ENCODE measurements around the gene CSF1. TPM values are rescaled to one million over a fixed set of nuclear protein-coding genes. Genes with fewer than 3 reads are reported as not detected.

Gene CSF1
- total and polyA plus RNA-seq, 2 experiments from 2014 or later, result 1.4 to 3.5 TPM

DNA sequence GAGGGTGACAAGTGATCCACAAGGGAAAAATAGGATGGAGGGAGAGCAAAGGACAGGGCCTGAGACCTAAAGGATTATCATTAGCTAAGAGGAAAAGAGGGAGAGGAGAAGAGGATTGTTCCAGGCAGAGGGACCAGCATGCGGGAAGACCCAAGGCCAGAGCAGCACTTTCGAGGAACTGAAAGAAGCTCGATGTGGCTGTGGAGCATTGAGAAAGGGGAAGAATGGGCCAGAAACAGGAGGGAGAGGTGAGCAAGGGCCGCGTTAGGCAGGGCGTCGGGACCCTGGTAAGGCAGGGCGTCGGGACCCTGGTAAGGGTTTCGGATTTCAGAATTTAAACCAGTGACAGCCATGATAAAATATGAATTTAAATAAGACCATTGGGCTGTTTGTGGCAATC lies 22.8 kb upstream of the CSF1 start (continued):
- TF ChIP-seq, protein P1, sequence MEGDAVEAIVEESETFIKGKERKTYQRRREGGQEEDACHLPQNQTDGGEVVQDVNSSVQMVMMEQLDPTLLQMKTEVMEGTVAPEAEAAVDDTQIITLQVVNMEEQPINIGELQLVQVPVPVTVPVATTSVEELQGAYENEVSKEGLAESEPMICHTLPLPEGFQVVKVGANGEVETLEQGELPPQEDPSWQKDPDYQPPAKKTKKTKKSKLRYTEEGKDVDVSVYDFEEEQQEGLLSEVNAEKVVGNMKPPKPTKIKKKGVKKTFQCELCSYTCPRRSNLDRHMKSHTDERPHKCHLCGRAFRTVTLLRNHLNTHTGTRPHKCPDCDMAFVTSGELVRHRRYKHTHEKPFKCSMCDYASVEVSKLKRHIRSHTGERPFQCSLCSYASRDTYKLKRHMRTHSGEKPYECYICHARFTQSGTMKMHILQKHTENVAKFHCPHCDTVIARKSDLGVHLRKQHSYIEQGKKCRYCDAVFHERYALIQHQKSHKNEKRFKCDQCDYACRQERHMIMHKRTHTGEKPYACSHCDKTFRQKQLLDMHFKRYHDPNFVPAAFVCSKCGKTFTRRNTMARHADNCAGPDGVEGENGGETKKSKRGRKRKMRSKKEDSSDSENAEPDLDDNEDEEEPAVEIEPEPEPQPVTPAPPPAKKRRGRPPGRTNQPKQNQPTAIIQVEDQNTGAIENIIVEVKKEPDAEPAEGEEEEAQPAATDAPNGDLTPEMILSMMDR (conservative IDR thresholded peaks at IDR 0.05; ENCODE audit: low read depth in 2 of 2), result no peak
- TF ChIP-seq, protein P2, sequence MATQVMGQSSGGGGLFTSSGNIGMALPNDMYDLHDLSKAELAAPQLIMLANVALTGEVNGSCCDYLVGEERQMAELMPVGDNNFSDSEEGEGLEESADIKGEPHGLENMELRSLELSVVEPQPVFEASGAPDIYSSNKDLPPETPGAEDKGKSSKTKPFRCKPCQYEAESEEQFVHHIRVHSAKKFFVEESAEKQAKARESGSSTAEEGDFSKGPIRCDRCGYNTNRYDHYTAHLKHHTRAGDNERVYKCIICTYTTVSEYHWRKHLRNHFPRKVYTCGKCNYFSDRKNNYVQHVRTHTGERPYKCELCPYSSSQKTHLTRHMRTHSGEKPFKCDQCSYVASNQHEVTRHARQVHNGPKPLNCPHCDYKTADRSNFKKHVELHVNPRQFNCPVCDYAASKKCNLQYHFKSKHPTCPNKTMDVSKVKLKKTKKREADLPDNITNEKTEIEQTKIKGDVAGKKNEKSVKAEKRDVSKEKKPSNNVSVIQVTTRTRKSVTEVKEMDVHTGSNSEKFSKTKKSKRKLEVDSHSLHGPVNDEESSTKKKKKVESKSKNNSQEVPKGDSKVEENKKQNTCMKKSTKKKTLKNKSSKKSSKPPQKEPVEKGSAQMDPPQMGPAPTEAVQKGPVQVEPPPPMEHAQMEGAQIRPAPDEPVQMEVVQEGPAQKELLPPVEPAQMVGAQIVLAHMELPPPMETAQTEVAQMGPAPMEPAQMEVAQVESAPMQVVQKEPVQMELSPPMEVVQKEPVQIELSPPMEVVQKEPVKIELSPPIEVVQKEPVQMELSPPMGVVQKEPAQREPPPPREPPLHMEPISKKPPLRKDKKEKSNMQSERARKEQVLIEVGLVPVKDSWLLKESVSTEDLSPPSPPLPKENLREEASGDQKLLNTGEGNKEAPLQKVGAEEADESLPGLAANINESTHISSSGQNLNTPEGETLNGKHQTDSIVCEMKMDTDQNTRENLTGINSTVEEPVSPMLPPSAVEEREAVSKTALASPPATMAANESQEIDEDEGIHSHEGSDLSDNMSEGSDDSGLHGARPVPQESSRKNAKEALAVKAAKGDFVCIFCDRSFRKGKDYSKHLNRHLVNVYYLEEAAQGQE (IDR thresholded peaks at IDR 0.05; ENCODE audit: unreplicated experiment), result no peak
- TF ChIP-seq ZNF114 (CRISPR knock-in tag; IDR thresholded peaks at IDR 0.05) (no peak), ZNF331 (CRISPR knock-in tag; IDR thresholded peaks at IDR 0.05; ENCODE audit: low read depth) (no peak)

DNA sequence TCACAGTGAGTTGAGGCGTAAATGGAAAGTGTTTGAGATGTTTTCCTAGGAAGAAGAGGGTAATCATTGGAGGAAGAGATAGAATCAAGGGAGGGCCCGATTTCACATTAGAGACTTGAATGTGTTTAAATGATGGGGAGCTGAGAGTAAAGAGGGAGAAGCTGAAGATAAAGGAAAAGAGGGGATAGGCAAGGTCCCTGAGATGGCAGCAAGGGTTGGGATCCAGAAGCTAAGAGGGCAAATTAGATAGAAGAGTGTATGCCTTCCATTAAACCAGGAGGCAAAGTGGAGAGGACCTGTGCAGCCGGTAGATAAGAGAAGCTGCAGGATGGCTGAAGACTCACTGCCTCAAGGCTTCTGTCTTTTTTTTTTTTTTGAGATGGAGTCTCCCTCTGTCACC lies 21.6 kb upstream of the CSF1 start:
- Mint-ChIP-seq H3K27ac (no peak overlapping the region), H3K36me3 (ENCODE audit: low read depth) (no peaks in the 10 kb centered on the region), H3K4me3 (no peak overlapping the region), H3K27me3 (ENCODE audit: insufficient read depth, low read depth, poor library complexity) (peaks cover 7% of the 10 kb centered on the region), H3K4me1 (peaks cover 8% of the 10 kb centered on the region; the same call in 2 of the 3 replicates), H3K9me3 (no peaks in the 10 kb centered on the region)
- Histone ChIP-seq H3K27me3 (ENCODE audit: insufficient read depth) (no peaks in the 10 kb centered on the region), H3F3A (replicated peaks; ENCODE audit: low read depth) (no peaks in the 10 kb centered on the region), H2AFZ (no peak overlapping the region), H3K27ac (ENCODE audit: low read depth) (no peak overlapping the region), H3K9me2 (ENCODE audit: insufficient read depth) (peaks cover 6% of the 10 kb centered on the region; the same call in 1 of the 2 replicates), H3K36me3 (ENCODE audit: insufficient read depth) (no peaks in the 10 kb centered on the region), H3K4me3 (no peak overlapping the region), H4K20me1 (replicated peaks; ENCODE audit: insufficient read depth) (no peaks in the 10 kb centered on the region), H3K4me1 (ENCODE audit: insufficient read depth) (no peaks in the 10 kb centered on the region), H3K4me2 (no peak overlapping the region), H3K79me2 (replicated peaks; ENCODE audit: insufficient read depth) (no peaks in the 10 kb centered on the region)
- DNase-seq (ENCODE audit: low spot score), result no peak
- no peak for ATAC-seq
- TF ChIP-seq ZNF331 (CRISPR knock-in tag; IDR thresholded peaks at IDR 0.05; ENCODE audit: low read depth), result no peak
- TF ChIP-seq EZH2 (IDR thresholded peaks at IDR 0.05; ENCODE audit: low read depth, unreplicated experiment), result no peak
- TF ChIP-seq, protein P3, sequence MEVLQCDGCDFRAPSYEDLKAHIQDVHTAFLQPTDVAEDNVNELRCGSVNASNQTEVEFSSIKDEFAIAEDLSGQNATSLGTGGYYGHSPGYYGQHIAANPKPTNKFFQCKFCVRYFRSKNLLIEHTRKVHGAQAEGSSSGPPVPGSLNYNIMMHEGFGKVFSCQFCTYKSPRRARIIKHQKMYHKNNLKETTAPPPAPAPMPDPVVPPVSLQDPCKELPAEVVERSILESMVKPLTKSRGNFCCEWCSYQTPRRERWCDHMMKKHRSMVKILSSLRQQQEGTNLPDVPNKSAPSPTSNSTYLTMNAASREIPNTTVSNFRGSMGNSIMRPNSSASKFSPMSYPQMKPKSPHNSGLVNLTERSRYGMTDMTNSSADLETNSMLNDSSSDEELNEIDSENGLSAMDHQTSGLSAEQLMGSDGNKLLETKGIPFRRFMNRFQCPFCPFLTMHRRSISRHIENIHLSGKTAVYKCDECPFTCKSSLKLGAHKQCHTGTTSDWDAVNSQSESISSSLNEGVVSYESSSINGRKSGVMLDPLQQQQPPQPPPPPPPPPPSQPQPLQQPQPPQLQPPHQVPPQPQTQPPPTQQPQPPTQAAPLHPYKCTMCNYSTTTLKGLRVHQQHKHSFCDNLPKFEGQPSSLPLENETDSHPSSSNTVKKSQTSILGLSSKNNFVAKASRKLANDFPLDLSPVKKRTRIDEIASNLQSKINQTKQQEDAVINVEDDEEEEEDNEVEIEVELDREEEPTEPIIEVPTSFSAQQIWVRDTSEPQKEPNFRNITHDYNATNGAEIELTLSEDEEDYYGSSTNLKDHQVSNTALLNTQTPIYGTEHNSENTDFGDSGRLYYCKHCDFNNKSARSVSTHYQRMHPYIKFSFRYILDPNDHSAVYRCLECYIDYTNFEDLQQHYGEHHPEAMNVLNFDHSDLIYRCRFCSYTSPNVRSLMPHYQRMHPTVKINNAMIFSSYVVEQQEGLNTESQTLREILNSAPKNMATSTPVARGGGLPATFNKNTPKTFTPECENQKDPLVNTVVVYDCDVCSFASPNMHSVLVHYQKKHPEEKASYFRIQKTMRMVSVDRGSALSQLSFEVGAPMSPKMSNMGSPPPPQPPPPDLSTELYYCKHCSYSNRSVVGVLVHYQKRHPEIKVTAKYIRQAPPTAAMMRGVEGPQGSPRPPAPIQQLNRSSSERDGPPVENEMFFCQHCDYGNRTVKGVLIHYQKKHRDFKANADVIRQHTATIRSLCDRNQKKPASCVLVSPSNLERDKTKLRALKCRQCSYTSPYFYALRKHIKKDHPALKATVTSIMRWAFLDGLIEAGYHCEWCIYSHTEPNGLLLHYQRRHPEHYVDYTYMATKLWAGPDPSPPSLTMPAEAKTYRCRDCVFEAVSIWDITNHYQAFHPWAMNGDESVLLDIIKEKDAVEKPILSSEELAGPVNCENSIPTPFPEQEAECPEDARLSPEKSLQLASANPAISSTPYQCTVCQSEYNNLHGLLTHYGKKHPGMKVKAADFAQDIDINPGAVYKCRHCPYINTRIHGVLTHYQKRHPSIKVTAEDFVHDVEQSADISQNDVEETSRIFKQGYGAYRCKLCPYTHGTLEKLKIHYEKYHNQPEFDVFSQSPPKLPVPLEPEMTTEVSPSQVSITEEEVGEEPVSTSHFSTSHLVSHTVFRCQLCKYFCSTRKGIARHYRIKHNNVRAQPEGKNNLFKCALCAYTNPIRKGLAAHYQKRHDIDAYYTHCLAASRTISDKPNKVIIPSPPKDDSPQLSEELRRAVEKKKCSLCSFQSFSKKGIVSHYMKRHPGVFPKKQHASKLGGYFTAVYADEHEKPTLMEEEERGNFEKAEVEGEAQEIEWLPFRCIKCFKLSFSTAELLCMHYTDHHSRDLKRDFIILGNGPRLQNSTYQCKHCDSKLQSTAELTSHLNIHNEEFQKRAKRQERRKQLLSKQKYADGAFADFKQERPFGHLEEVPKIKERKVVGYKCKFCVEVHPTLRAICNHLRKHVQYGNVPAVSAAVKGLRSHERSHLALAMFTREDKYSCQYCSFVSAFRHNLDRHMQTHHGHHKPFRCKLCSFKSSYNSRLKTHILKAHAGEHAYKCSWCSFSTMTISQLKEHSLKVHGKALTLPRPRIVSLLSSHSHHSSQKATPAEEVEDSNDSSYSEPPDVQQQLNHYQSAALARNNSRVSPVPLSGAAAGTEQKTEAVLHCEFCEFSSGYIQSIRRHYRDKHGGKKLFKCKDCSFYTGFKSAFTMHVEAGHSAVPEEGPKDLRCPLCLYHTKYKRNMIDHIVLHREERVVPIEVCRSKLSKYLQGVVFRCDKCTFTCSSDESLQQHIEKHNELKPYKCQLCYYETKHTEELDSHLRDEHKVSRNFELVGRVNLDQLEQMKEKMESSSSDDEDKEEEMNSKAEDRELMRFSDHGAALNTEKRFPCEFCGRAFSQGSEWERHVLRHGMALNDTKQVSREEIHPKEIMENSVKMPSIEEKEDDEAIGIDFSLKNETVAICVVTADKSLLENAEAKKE (CRISPR knock-in tag; IDR thresholded peaks at IDR 0.05), result no peak
- TF ChIP-seq JUNB (IDR thresholded peaks at IDR 0.05; ENCODE audit: unreplicated experiment), result no peak
- TF ChIP-seq EZH2phosphoT487 (IDR thresholded peaks at IDR 0.05; ENCODE audit: unreplicated experiment), result no peak
- TF ChIP-seq POLR2AphosphoS5 (IDR thresholded peaks at IDR 0.05; ENCODE audit: low read depth), result no peak
- no peak for TF ChIP-seq ZNF114 (CRISPR knock-in tag; IDR thresholded peaks at IDR 0.05)
- TF ChIP-seq STAT1 (IDR thresholded peaks at IDR 0.05; ENCODE audit: unreplicated experiment), result no peak
- TF ChIP-seq, protein P2 (IDR thresholded peaks at IDR 0.05; ENCODE audit: unreplicated experiment), result no peak

Data from GM23338 (cell line).